Activated CD4-positive, alpha-beta T cell treated with anti-CD3 and anti-CD28 coated beads, Interleukin-2, Interleukin-6, amounts not matched to agents 100 ng/mL and 50 ng/mL, durations not matched to agents 16 hours and 8 hours (primary cell): ENCODE results near the gene CAMP.
"Not testable (repeated sequence)": the region's sequence is repeated elsewhere in the genome, so short reads cannot be mapped to it uniquely, and the experiment has no call there.

Experiments
- DNase-seq: peaks from one replicate; pipeline ENCODE4 v3.0.0-alpha.2; 2020

CAMP gene

GRCh38 chr3:48267782-48268181, 44.5 kb downstream of the CAMP start:
- no peak for DNase-seq

GRCh38 chr3:48268381-48268935, 45.2 kb downstream of the CAMP start:
- peak; percentile 86 for DNase-seq

- peak; percentile 58 for DNase-seq
These were observed 45.8 kb downstream of the CAMP start for GRCh38 chr3:48268936-48269561.

- no peak for DNase-seq
These were observed 46.3 kb downstream of the CAMP start for GRCh38 chr3:48269592-48269991.

GRCh38 chr3:48270306-48270705, 47.0 kb downstream of the CAMP start:
- DNase-seq: no peak

- DNase-seq: not testable (repeated sequence)
These were observed 47.9 kb downstream of the CAMP start for GRCh38 chr3:48271223-48271622.

GRCh38 chr3:48271763-48272498, 48.6 kb downstream of the CAMP start:
- no peak for DNase-seq

- peak; percentile 67 for DNase-seq
These were observed 50.4 kb downstream of the CAMP start for GRCh38 chr3:48273594-48274211.

- DNase-seq: no peak
These were observed 51.2 kb downstream of the CAMP start for GRCh38 chr3:48274452-48274851.
